ENCODE data around the gene SEC16B.

The SEC16B gene

DNA sequence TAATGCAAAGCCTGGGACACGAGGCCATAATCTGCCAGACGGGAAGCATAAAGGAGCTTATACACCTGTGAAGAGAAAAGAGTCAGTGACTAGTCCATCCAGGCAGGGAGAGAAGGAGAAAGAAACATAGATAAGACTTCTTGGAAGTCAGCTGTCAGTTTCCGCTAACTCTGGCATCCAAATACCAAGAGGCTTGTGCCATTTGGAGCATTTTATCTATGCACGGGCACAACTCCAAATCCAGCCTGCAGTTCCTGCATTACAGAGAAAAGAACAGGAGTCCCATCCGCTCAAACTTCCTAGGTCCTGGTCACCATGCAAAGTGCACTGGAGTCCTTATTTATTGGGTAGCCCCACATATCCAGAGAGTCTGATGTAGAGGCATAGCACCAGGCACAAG lies 27.9 kb downstream of the SEC16B start:
- DNase-seq: no peak

GRCh38 chr1:177940682-177941081 lies 29.2 kb downstream of the SEC16B start:
- no peak for DNase-seq

DNA sequence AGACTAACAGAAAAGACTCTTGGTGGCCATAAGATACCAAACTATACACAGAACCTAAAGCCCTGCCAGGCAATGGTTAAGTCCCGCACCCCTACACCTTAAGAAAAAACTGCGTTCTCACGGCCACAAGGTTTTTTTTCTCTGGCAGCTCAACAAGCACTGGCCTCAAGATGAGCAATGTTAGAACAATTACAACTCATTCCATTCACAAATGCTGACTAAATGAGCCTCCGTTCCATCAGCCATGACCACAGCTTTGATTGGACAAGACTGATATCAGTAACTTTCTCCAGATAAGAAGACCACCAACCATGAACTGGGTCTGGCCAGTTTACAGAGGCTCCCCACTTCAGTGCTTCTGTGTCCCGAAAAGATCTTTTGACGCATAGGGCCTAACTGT lies 31.9 kb downstream of the SEC16B start:
- DNase-seq: no peak

- DNase-seq: no peak
These were observed 32.6 kb downstream of the SEC16B start for GRCh38 chr1:177937174-177937770.

- DNase-seq: no peak
These were observed 34.0 kb downstream of the SEC16B start for GRCh38 chr1:177935638-177936415.

- DNase-seq: no peak
These were observed 34.9 kb downstream of the SEC16B start for GRCh38 chr1:177934927-177935326.

DNA sequence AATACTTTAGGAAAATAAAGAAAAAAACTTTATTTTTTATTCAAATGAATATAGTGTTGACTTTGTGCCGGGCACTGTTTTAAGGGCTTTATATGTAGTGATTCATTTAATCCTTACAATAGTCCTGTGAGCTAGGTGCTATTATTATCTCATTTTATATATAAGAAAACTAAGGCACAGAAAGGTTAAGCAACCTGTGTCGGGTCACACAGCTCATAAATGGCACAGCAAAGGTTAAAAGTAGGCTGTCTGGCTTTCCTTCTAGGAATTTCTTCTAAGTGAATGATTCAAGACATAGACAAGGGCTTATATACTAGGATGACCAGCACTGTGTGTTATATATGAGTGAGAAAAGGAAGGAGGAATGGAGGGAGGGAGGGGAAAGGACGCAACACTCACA lies 35.4 kb downstream of the SEC16B start:
- DNase-seq: no peak

DNA sequence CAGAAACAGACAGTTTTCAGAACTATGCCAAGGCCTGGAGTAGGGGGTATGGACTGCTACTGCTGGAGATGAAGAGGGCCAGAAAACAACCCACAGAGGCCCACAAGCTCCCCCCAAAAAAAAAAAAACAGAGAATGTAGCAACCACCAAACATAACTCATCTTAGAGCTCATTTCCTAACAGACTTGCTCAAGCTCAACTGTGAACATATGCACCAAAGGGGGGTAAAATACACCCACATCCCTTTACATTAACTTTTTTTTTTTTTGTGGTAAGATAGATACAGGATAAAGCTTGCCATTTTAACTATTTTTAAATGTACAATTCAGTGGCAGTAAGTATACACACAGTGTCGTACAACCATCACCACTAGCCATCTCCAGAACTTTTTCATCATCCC lies 36.0 kb downstream of the SEC16B start:
- no peak for DNase-seq

GRCh38 chr1:177932123-177932522 lies 37.7 kb downstream of the SEC16B start:
- DNase-seq: no peak

GRCh38 chr1:177928952-177929351 lies 40.9 kb downstream of the SEC16B start:
- DNase-seq: no peak

GRCh38 chr1:177928194-177928593 lies 41.7 kb downstream of the SEC16B start:
- no peak for DNase-seq

GRCh38 chr1:177927021-177927596 lies 42.7 kb downstream of the SEC16B start:
- no peak for DNase-seq

- no peak for DNase-seq
These were observed 43.7 kb downstream of the SEC16B start for GRCh38 chr1:177926201-177926600.

- no peak for DNase-seq
These were observed 44.9 kb downstream of the SEC16B start for GRCh38 chr1:177925006-177925405.

GRCh38 chr1:177923441-177923840 lies 46.4 kb downstream of the SEC16B start:
- DNase-seq: no peak

- DNase-seq: no peak
These were observed 47.6 kb downstream of the SEC16B start for GRCh38 chr1:177922209-177922608.

DNA sequence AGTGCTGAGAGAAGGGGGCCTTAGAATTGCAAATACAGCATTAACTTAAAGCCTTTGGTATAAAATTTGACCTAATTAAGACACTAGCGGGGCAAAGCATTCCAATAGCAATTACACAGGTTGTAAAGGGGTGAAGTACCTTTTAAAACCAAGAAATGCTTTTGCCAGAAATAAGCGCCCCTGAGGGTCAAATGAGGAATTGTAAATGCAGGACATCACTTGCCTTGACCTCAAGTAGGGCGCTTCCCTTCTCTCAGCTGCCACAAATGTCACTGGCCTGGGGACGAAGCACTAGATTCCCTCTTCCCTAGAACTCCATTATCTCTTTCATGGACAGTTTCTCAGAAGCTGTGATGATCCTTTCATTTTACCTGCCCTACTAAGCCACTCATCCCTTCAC lies 48.3 kb downstream of the SEC16B start:
- DNase-seq: no peak

DNA sequence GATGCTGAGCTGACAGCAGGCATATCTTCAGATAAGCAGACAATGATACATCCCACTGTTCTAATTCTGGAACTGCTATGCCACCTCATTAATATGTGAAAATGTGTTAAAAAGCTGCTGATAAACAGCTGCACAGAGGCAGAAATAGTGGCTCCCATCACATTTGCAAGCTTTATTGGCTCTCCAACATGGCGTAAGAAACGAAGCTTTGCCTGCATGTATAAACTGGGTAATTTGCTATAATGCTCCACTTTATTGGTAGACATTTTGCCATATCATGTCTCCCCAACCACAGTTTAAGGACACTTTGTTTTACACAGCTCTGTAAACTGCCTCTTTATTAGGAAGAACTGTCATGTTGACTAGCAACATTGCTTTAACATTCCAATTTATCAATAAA lies 49.8 kb downstream of the SEC16B start:
- no peak for DNase-seq

- DNase-seq: no peak
These were observed 54.2 kb downstream of the SEC16B start for GRCh38 chr1:177915641-177916040.

DNA sequence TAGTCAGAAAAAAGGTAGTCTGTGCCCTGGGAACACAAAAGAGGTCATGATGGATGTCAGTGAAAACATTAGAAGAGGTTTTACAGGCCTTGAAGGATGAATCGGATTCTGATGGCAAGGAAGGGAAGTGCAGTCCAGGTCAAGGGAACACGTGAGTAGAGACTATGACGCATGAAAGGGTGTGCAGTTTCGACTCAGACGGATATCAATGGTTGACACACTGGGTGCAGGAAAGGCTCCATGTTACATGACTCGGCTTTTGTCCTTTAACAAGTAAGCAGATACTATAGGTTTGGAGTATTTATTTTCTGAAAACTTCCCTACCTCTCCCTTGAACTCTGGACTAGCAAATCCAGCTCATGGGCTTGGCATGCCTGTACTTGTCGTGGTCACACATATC lies 55.3 kb downstream of the SEC16B start:
- DNase-seq: no peak

DNA sequence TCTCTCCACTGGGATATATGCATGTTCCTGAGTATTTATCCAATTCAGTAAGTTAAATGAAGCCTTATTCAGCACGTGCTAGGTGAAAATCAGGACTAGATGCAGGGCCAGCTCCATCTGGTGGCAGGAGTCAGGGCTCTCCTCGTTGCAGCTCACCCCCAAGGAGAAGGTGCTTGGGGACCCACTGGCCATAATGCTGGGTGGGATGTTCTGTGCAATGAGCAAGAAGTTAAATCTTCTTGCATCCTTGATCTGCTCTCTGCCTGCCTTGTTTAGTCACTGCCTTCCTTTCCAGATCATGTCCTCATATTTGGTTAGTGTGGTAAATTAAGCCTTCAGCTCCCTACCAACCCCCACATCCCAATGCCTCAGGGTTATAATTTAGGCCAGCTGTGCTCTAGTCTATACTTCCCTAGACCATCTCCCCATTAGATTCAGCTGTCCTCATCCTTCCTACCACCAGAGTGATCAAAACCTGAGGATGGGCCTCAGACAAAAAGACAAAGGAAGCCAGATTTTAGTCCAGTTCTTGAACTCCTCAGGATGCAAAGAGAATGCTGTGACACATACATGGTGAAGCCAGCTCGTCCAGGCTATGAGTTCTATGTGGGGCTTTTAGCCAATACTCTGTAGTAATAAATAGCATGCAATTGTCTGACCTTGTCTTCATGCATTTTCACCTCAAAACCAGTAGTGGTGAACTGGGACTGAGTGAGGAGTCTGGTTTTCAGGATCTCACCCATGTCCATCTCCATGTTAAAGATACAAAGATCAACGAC lies 55.9 kb downstream of the SEC16B start:
- DNase-seq: no peak

DNA sequence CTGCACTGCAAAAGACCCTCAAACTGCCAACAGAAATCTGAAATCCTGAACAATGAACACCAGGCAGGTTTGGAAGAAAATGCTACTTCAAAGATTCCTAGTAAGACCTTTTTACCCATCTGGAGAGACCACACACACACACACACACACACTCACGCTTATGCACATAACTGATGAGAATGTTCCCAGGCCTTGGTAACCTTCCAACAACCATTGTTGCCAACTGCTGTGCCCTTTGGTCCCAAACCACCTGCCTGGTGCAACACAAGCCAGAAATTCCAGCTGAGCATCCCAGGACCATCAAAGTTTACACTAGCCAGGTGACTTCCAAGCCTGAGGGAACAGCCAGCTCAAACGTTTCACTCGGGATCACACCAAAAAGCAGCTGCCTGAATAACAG lies 56.9 kb downstream of the SEC16B start:
- DNase-seq: no peak

- DNase-seq: no peak
These were observed 60.4 kb downstream of the SEC16B start for GRCh38 chr1:177909416-177909815.

- DNase-seq: no peak
These were observed 62.9 kb downstream of the SEC16B start for GRCh38 chr1:177907000-177907399.
